Panc1 (cell line): ENCODE data around the gene LAMTOR1. TPM values are rescaled to one million over a fixed set of nuclear protein-coding genes. Genes with fewer than 3 reads are reported as not detected.

Source experiments
- ATAC-seq: fragments of 200-7000 bp; cut with Tn5 transposase; 2 replicates; pipeline ENCODE4 v1.9.1; 2020; ENCODE audit warnings: mild to moderate bottlenecking, moderate library complexity
- BruUV-seq: library from RNA; stranded (reverse); fragments of 400-500 nt; replicated peaks from 2 replicates; lab custom pipeline; 2021; lab: Mats Ljungman, UMichigan
- CTCF ChIA-PET: fragments of 300-600 bp; sonication (Branson Sonifier 250); formaldehyde crosslinking; loops from one replicate; lab custom pipeline; 2022; ENCODE audit warnings: antibody characterized with exemption; lab: Charles Lee
- POLR2A ChIA-PET: fragments of 300-600 bp; sonication (Branson Sonifier 250); formaldehyde crosslinking; loops from one replicate; lab custom pipeline; 2022; ENCODE audit warnings: antibody characterized with exemption; lab: Charles Lee
- DNase-seq: peaks from one replicate; pipeline ENCODE4 v3.0.0-alpha.2; 2010; ENCODE audit warnings: low read depth, low spot score
- H3K27ac ChIP-seq: 2 replicates; pipeline ENCODE4 v1.5.1; 2011; ENCODE audit warnings: mild to moderate bottlenecking, low read length, inconsistent platforms
- H3K27me3 ChIP-seq: fragments of 200-500 bp; sonication (Bioruptor generic); 2 replicates; pipeline ENCODE4 v1.6.0; 2014; ENCODE audit warnings: low read length, inconsistent platforms; ENCODE audit not compliant: control insufficient read depth, insufficient read depth
- H3K36me3 ChIP-seq: fragments of 200-500 bp; sonication (Bioruptor generic); 2 replicates; pipeline ENCODE4 v1.5.1; 2014; ENCODE audit warnings: inconsistent platforms, mild to moderate bottlenecking, low read length, moderate library complexity; ENCODE audit not compliant: control insufficient read depth, insufficient read depth
- H3K4me1 ChIP-seq: 2 replicates; pipeline ENCODE4 v1.5.1; 2011; ENCODE audit warnings: inconsistent platforms, mild to moderate bottlenecking, low read length, moderate library complexity; ENCODE audit not compliant: control insufficient read depth, insufficient read depth
- H3K4me3 ChIP-seq, 2 experiments: 2 replicates each; pipeline ENCODE4 v1.5.1; 2011 to 2012; ENCODE audit warnings: low read depth in 2 of 2, low read length in 2 of 2, mild to moderate bottlenecking in 2 of 2, inconsistent platforms in 1 of 2, moderate library complexity in 1 of 2
- H3K9me3 ChIP-seq: fragments of 200-500 bp; sonication (Bioruptor generic); 2 replicates; pipeline ENCODE4 v1.5.1; 2014; ENCODE audit warnings: low read depth, mild to moderate bottlenecking, inconsistent platforms, low read length, moderate library complexity; ENCODE audit not compliant: control insufficient read depth, insufficient read depth
- SIN3A ChIP-seq: IDR thresholded peaks from 2 replicates; pipeline ENCODE4 v1.6.1; 2012; ENCODE audit warnings: low read depth, mild to moderate bottlenecking, low read length, moderate library complexity, borderline replicate concordance; ENCODE audit not compliant: insufficient read depth
- in situ Hi-C: cut with HindIII; loops from 2 replicates; pipeline ENCODE4 v1.10.0; 2016; ENCODE audit warnings: low sequenced_read_pairs, low pct_unique_long_range_greater_than_20kb
- intact Hi-C: fragments of 100-400 bp; cut with micrococcal nuclease; formaldehyde crosslinking; loops from one replicate; pipeline ENCODE4 v1.10.0; 2022; ENCODE audit not compliant: unreplicated experiment
- microRNA-seq: library from miRNA; unstranded; fragments of <30 nt; microRNA quantifications from one replicate; pipeline ENCODE4 v1.1.0, GENCODE V29; 2020; ENCODE audit not compliant: unreplicated experiment
- total RNA-seq: library from RNA; stranded (reverse); gene quantifications from one replicate; pipeline ENCODE4 v1.2.1, GENCODE V29; 2021; ENCODE audit not compliant: unreplicated experiment

The LAMTOR1 gene
- total RNA-seq, 1 experiment from 2014 or later, result 126 TPM

- in situ Hi-C loops (no loop called here), intact Hi-C loops (no loop called here)
- no TSS peak for BruUV-seq
- ATAC-seq, result no peak
- Histone ChIP-seq H3K9me3 (no peaks in the 10 kb centered on the region), H3K36me3 (peaks cover 3% of the 10 kb centered on the region; the same call in 1 of the 2 replicates), H3K4me3 (no peak overlapping the region), H3K27ac (no peak overlapping the region), H3K27me3 (no peaks in the 10 kb centered on the region), H3K4me1 (no peaks in the 10 kb centered on the region)
- POLR2A ChIA-PET, result interaction anchor here (1.3 kb wide), 1 partner anchor 10 kb away, joined by 6 read pairs; no protein-coding TSS in a partner anchor
- CTCF ChIA-PET, result no interaction called here
- TF ChIP-seq SIN3A, result no peak
- DNase-seq, result no peak
Measured at GRCh38 chr11:72048766-72049460, 54.2 kb downstream of the LAMTOR1 start.

Small RNA genes lying within 50 kb of the gene (microRNA-seq; reads per million reads assigned to microRNA genes)
- not detected for gene MIR3165

Other genes starting within 250 kb of the LAMTOR1 start
- gene DEFB131B, start 224.8 kb downstream of the LAMTOR1 start, total RNA-seq, result not detected
- 11.5 TPM for gene XNDC1N, start 174.7 kb downstream of the LAMTOR1 start, total RNA-seq
- 69.6 TPM for gene RNF121, start 174.3 kb downstream of the LAMTOR1 start, total RNA-seq
- gene IL18BP, start 104.4 kb downstream of the LAMTOR1 start, total RNA-seq, result 18.2 TPM
- gene NUMA1, start 22.8 kb downstream of the LAMTOR1 start, total RNA-seq, result 145 TPM
- gene LRRC51, start 22.4 kb downstream of the LAMTOR1 start, total RNA-seq, result 13.4 TPM
- not detected for gene TOMT, start 2.6 kb upstream of the LAMTOR1 start, total RNA-seq
- gene ANAPC15, start 9.4 kb upstream of the LAMTOR1 start, total RNA-seq, result 78.2 TPM
- gene FOLR3, start 32.4 kb upstream of the LAMTOR1 start, total RNA-seq, result not detected
- gene FOLR1, start 88.8 kb upstream of the LAMTOR1 start, total RNA-seq, result not detected
- gene FOLR2, start 113.5 kb upstream of the LAMTOR1 start, total RNA-seq, result not detected
- 298 TPM for gene INPPL1, start 121.5 kb upstream of the LAMTOR1 start, total RNA-seq
- gene PHOX2A, start 140.9 kb upstream of the LAMTOR1 start, total RNA-seq, result not detected